Neural progenitor cell (in vitro differentiated cells): ENCODE results near the gene TSPAN18.

Source experiments
- CTCF ChIP-seq: fragments of 200-600 bp; sonication (generic); IDR thresholded peaks from 2 replicates; pipeline ENCODE4 v1.5.1; 2017; ENCODE audit warnings: antibody characterized with exemption, mild to moderate bottlenecking
- EZH2 ChIP-seq: fragments of 200-600 bp; sonication (generic); IDR thresholded peaks from 2 replicates; pipeline ENCODE4 v1.6.1; 2017; ENCODE audit warnings: antibody characterized with exemption, mild to moderate bottlenecking, moderate library complexity

- TF ChIP-seq CTCF (no peak), EZH2 (no peak)
These were observed 92.6 kb downstream of the TSPAN18 start for GRCh38 chr11:44819346-44819745.
